NT2/D1 (cell line): Measurements from ENCODE around the gene IQSEC3.

Experiments used
- YY1 ChIP-seq: IDR thresholded peaks from 2 replicates; pipeline ENCODE4 v1.6.1; 2011; ENCODE audit not compliant: insufficient read length, insufficient read depth
- ZNF274 ChIP-seq: IDR thresholded peaks from 2 replicates; pipeline ENCODE4 v1.6.1; 2011; ENCODE audit warnings: mild to moderate bottlenecking, low read depth, low read length

DNA sequence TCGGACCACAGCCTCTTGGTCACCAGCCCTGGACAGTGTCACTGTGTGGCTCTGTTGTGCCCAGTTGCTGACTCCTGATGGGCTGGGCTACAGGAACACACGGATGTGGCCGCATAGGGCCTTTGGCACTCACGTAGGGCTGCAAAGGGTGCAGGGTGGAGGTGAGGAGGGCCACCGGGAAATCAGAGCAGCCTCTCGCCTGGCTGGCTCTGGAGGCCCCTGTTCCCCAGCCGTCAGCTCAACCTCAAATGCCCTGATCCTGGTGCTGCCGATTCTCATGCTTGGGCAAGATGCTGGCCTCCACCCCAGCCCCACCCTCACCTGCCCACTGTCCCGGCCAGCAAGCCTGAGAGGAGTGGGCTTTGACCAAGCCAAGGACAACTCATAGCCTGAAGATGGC, 88.4 kb downstream of the IQSEC3 start:
- TF ChIP-seq YY1 (no peak), ZNF274 (no peak)
